ENCODE measurements around the gene CDK14.

- TF ChIP-seq CTCF (IDR thresholded peaks at IDR 0.05; ENCODE audit: borderline replicate concordance, extremely low read depth, low read length, poor library complexity, severe bottlenecking) (no peak), EZH2 (IDR thresholded peaks at IDR 0.05; ENCODE audit: borderline replicate concordance, low read depth, low read length, severe bottlenecking) (no peak)
These were observed 228.5 kb downstream of the CDK14 start for GRCh38 chr7:90824386-90825307.

All from DND-41 (cell line).